Prostate gland (tissue), 2 donors: ENCODE results near the gene BRPF1.
A peak's percentile ranks its signal among the peaks of the same experiment; 100 is the strongest.

Experiments used
- CTCF ChIP-seq, 4 experiments: fragments of 200-600 bp in 2 of 4; fragments of 450-650 bp in 2 of 4; sonication (generic) in 2 of 4; IDR thresholded peaks; 1 replicate in 3 of 4; 2 replicates in 1 of 4; pipeline ENCODE4 v1.5.1; 2016 to 2019; ENCODE audit warnings: antibody characterized with exemption in 4 of 4, mild to moderate bottlenecking in 2 of 4, moderate library complexity in 2 of 4
- POLR2A ChIP-seq: fragments of 450-650 bp; IDR thresholded peaks from one replicate; pipeline ENCODE4 v1.6.1; 2016; ENCODE audit warnings: antibody characterized with exemption, mild to moderate bottlenecking
- POLR2AphosphoS5 ChIP-seq: sonication (generic); formaldehyde crosslinking; IDR thresholded peaks from one replicate; pipeline ENCODE4 v1.6.1; 2017; ENCODE audit warnings: antibody characterized with exemption

- no peak for TF ChIP-seq POLR2A
- TF ChIP-seq CTCF (IDR thresholded peaks at IDR 0.05): peak; percentile 18 to 39 (median 30)
- TF ChIP-seq POLR2AphosphoS5: peak; percentile 82
These were observed at the start of gene BRPF1 for GRCh38 chr3:9731206-9732079.
